ENCODE measurements around the gene MAP4K4.
"Not testable (repeated sequence)": the region's sequence is repeated elsewhere in the genome, so short reads cannot be mapped to it uniquely, and the experiment has no call there.

Gene MAP4K4

DNA sequence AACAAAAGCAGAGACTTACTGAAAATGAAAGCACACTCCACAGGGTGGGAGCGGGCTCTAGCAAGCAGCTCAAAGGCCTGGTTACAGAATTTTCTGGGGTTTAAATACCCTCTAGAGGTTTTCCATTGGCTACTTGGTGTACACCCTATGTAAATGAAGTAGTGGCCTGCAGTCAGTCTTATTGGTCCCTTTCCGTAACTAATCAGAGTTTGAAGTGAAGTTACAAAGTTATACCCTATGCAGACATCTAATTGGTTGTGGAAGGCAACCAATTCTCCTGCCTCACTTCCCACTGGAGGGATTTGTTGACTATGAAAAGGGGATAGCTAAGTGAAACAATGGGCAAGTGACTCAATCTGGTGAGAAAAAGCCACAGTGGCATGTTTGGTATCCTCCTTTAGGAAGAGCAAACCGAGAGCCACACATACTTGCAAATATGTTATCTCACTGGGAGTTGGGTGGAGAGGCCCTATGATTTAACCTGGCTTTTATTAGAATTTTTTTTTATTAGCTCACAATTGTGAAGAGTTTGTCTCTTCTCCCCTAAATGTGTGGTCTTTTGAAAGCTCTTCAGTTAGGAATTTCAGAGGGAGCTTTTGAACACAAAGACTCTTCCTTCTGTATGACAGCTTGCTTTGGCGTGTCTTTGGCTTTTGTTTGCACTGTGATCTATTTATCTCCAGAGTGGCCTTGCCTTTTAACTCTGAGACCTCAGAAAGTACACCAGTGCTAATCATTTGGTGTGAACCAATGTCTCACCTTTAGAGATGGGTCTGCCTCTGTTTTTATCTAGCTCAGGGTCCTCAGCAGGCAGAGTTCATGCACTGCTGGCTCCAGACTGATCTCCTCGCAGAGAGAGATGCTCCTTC is 69.6 kb downstream of the MAP4K4 start:
- peak in 1 of 51 donors; percentile 52 for DNase-seq

DNA sequence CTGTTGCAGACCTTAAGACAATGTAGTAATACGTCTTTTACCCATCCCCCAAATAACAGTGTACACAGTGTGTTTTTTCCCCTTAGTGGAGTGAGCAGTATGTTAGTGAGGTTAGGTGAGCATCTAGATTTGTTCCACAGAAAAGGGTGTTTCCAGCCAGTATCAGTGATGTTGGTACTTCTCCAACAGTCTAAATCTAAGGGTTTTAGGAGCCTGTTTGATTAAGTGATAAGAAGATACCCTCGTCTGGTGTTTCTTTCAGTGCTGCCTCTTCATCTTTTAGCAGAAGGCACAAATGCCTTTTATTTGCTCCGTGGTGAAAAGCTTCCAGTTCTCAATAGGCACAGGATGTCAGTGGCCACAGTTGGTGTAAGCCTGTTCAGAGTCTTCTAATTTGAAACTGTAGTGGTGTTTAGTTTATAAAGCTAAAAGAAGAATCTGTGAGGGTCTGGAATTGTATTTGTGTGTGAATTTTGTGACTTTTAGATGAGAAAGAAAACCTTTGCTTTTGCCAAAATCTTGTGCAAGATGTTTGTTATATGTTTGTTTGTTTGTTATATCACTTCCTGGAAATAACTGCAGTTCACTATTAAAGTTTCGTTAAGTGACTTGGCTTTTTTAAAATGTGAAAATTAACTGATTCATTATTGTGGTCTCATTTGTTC is 71.2 kb downstream of the MAP4K4 start:
- DNase-seq = peak in 1 of 51 donors; percentile 64

- DNase-seq = not testable (repeated sequence)
These were observed 72.2 kb downstream of the MAP4K4 start for GRCh38 chr2:101769726-101770125.

DNA sequence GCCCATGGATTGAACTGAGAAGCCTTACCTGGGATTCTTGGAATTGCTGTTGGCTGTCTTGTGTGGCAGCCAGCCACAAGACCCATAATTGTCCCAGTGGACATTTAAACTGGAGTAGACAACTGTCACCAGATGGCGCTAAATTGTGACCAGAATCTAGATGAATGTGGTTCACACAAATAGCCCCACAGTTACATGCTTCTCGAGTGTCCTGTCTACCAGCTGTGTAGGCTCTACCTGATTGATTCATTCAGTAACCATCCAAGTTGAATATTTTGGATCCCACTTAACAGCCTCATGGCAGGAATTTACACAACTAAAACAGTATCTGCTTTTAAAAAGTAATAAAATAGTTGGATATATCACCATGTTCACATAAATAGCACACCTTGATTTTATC is 73.2 kb downstream of the MAP4K4 start:
- DNase-seq = peak in 4 of 51 donors; percentile 18 to 38 (median 27)

DNA sequence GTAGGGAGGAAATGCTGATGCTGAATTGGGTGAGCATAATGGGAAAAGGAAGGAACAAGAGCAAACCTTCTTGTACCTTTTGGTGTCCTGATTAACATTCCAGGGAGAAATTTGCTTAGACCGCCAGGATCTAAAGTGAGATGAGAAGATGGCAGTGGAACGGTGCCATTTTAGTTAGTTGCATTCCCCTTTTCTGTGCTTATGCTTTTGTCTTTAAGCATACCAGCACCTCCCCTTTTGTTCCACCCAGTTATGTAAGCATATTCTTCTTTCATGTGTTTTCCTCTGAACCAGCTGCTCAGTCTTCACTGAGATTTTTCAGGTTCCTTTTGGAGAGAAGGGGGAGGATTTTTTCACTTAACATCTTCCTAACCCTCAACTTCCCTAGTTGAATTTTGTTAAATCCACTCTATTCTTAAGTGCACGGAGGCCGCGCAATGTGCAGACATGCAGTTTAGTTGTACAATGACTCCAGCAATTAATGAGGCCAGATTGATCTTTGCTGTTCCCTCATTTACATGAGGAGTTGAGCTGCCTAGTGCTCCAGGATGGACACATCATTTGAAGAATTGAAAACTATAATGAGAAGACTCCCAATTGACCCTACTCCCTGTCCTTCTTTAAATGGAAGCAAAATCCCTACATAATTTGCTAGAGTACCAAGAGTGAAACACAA is 73.9 kb downstream of the MAP4K4 start:
- DNase-seq = no peak

DNA sequence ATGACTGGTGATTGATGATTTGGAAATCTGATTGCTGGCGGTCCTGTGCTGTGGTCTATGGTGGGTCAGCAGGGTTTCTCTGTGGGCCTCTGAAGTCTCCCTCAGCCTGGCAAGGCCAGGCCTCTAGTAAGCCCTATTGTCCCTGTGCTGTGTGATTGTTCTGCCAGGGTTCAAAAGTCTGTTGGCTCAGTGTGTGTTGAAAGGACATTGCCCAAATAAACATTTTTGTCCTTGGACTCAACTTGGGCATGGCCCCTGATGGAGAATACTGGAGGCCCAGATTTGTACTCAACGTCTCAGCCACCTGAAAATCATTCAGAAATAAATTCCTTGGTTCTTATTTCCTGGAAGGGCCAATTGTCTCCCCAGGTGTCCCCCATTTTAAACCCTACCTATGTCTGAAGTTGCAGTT is 74.4 kb downstream of the MAP4K4 start:
- no peak for DNase-seq

DNA sequence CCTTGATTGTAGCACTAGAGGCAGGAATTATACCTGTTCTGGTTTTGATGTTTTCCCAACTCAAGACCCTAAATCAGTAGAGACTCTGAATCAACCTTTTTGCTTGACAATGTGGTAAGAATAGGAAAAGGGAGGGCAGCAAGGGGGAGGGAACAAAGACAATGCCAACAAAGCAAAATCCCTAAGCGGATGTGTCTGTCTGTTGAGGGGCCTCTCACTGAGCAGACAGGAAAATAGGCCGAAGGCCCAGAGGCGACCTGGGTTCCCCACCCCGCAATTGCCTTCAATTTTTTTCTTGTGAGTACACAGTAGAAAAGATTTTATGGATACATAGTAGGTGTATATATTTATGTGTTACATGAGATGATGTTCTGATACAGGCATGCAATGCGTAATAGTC is 75.6 kb downstream of the MAP4K4 start:
- DNase-seq = no peak

- DNase-seq = not testable (repeated sequence)
These were observed 76.5 kb downstream of the MAP4K4 start for GRCh38 chr2:101773961-101774360.

DNA sequence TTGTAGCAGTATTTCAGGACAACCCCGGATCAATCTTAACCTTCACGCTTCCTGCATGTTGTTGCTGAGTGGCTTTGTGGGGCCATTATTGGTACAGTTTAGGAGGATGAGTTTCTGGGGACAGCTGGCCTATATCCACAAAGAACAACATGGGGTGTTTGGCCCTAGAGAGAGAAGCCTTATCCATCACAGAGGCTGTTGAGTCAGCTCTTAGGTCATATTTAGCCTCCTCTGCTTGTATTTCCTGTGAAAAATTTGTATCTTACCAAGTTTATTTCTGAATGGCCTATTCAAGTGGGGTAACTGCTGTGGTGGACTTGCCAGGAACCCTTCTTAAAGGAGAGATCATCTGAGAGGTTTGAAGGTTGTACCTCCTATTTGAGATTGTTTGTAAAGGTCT is 77.6 kb downstream of the MAP4K4 start:
- no peak for DNase-seq

- no peak for DNase-seq
These were observed 78.1 kb downstream of the MAP4K4 start for GRCh38 chr2:101775636-101776035.

GRCh38 chr2:101776172-101777043 is 78.9 kb downstream of the MAP4K4 start:
- peak in 3 of 51 donors; percentile 19 to 35 (median 34) for DNase-seq

GRCh38 chr2:101777337-101777736 is 79.8 kb downstream of the MAP4K4 start:
- no peak for DNase-seq

DNA sequence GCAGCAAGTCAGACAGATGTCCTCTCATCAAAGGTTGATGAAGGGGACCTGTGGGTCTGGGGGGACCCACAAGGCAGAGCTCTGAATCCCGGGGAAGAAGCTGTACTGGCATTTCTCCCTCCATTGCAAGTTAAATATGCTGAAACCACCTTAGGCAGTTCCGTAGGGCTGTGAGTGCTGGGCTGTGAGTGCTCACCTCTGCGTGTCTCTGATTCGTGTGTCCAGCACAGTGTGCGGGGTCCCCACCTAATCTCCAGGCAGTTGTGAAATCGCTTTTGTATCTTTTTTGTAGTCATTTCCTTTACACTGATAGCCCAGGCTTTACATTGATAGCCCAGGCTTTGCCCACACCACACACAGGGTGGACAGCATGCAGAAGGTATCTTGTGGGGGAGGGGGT is 80.6 kb downstream of the MAP4K4 start:
- DNase-seq = no peak

- DNase-seq = no peak
These were observed 81.7 kb downstream of the MAP4K4 start for GRCh38 chr2:101779190-101779589.

DNA sequence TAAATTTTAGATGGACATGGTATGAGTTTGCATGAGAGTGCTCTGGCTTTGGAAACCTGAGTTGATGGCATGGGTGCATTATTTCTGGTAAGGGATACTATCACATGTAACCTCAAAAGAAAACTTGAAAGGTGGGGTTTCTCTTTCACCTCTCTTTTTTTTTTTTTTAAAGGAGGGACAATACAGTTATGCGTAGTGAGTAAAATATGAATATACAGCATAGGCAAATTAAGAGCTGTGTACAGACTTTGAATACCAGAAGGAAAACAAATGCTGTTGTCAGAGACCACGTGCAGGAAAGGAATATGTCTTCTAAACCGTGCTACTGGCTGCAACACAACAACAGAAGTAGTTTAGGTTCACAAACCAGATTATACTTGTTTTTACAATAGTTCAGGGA is 82.1 kb downstream of the MAP4K4 start:
- no peak for DNase-seq

- DNase-seq = no peak
These were observed 83.8 kb downstream of the MAP4K4 start for GRCh38 chr2:101781326-101781725.

DNA sequence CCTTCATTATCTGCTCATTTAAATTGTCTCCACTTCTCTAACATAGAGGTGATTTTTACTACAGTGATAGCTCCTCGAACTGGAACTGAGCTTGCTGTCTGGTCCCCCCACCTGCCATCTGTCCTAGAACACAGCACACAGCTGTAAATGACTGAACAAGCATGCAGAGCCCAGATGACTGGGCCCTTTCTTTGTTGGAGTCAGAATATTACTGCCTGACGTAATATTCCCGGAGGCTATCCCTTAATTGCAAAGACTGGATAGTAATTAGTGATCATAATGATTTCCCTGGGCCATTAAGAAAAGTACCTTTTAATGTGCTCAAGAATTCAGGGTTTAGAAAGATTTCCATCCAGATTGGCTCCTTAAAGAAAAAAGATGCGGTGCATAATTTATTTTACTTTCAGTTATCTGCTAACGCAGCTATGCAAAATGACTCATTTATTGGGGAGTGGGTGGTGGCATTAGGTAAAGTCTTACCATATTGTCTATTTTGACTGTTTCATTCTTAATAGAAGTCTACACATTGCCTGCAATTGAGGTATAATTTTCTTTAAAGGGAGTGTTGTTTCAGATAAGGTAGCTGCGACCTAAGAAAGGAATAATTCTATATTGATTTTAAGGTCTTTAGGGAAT is 84.4 kb downstream of the MAP4K4 start:
- peak in 5 of 51 donors; percentile 22 to 38 (median 25) for DNase-seq

GRCh38 chr2:101782427-101782792 is 84.9 kb downstream of the MAP4K4 start:
- no peak for DNase-seq

DNA sequence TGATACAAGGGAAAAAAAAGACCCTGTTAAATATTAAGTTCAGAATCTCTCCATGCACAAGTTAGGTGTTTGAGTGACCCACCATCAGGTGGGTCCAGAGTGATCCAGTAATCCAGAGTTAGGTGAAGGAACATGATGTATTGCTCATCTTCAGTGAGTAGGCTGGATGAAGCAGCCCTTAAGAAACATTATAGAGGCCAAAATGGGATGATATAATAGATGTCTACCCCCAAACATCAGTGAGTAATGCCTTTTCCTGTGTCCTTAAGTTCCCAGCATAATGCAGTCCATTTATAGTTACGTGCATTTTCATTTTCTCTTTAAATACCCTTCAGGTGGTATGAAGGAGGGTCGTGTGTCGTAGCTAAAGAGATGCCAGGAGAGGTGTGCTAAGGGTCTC is 89.6 kb downstream of the MAP4K4 start:
- no peak for DNase-seq

GRCh38 chr2:101788565-101788964 is 91.1 kb downstream of the MAP4K4 start:
- DNase-seq = no peak
